HepG2 (cell line): ENCODE measurements around the gene RITA1. TPM values are rescaled to one million over a fixed set of nuclear protein-coding genes. Genes with fewer than 3 reads are reported as not detected.

Source experiments
- AHDC1 ChIP-seq: sonication (generic); formaldehyde crosslinking; IDR thresholded peaks from 2 replicates; pipeline ENCODE4 v1.5.1; 2020; ENCODE audit warnings: mild to moderate bottlenecking, missing genetic modification reagents, borderline replicate concordance
- GABPB1 ChIP-seq: IDR thresholded peaks from 2 replicates; pipeline ENCODE4 v1.6.1; 2016; ENCODE audit warnings: mild to moderate bottlenecking, missing genetic modification reagents, moderate library complexity, missing compliant biosample characterization
- HDAC1 ChIP-seq: sonication (generic); formaldehyde crosslinking; IDR thresholded peaks from 2 replicates; pipeline ENCODE4 v1.5.1; 2020; ENCODE audit warnings: mild to moderate bottlenecking, missing genetic modification reagents
- KLF6 ChIP-seq: IDR thresholded peaks from 2 replicates; pipeline ENCODE4 v1.8.0; 2016; ENCODE audit warnings: missing biosample characterization, missing genetic modification reagents
- MATR3 ChIP-seq: sonication (generic); formaldehyde crosslinking; IDR thresholded peaks from 2 replicates; pipeline ENCODE4 v1.4.0; 2020; ENCODE audit warnings: missing genetic modification reagents
- PBX2 ChIP-seq: IDR thresholded peaks from 2 replicates; pipeline ENCODE4 v1.6.1; 2016; ENCODE audit warnings: control low read depth
- POLR2A ChIP-seq, 2 experiments: IDR thresholded peaks; 2 replicates each; pipeline ENCODE4 v1.6.1; 2011; ENCODE audit warnings: low read depth in 2 of 2, low read length in 2 of 2, mild to moderate bottlenecking in 1 of 2, moderate library complexity in 1 of 2; ENCODE audit not compliant: insufficient read depth in 1 of 2
- SIN3A ChIP-seq: IDR thresholded peaks from 2 replicates; pipeline ENCODE4 v1.6.1; 2011; ENCODE audit warnings: low read depth, mild to moderate bottlenecking, control low read depth, low read length, borderline replicate concordance
- SNAPC5 ChIP-seq: sonication (generic); formaldehyde crosslinking; IDR thresholded peaks from 2 replicates; pipeline ENCODE4 v1.8.1; 2023; ENCODE audit warnings: mild to moderate bottlenecking, missing genetic modification reagents, borderline replicate concordance
- TRAFD1 ChIP-seq: sonication (generic); formaldehyde crosslinking; IDR thresholded peaks from 2 replicates; pipeline ENCODE4 v1.5.1; 2020; ENCODE audit warnings: missing genetic modification reagents, mild to moderate bottlenecking, borderline replicate concordance
- ZBTB10 ChIP-seq: sonication (generic); formaldehyde crosslinking; IDR thresholded peaks from 2 replicates; pipeline ENCODE4 v1.4.0; 2020; ENCODE audit warnings: missing genetic modification reagents, borderline replicate concordance
- ZBTB4 ChIP-seq: sonication (generic); formaldehyde crosslinking; IDR thresholded peaks from 2 replicates; pipeline ENCODE4 v1.4.0; 2020; ENCODE audit warnings: missing genetic modification reagents, mild to moderate bottlenecking, borderline replicate concordance
- ZFP36 ChIP-seq: fragments of 150-350 bp; IDR thresholded peaks from 2 replicates; pipeline ENCODE4 v1.6.1; 2018; ENCODE audit warnings: borderline replicate concordance, low read length, low read depth; ENCODE audit not compliant: partially characterized antibody
- ZNF20 ChIP-seq: sonication (generic); formaldehyde crosslinking; IDR thresholded peaks from 2 replicates; pipeline ENCODE4 v1.4.0; 2020; ENCODE audit warnings: mild to moderate bottlenecking, moderate library complexity, missing genetic modification reagents
- ZNF234 ChIP-seq: sonication (generic); formaldehyde crosslinking; conservative IDR thresholded peaks from 2 replicates; pipeline ENCODE4 v1.5.1; 2020; ENCODE audit warnings: mild to moderate bottlenecking, missing genetic modification reagents
- polyA plus RNA-seq, 8 experiments: library from polyadenylated mRNA; depleted of rRNA in 3 of 8; stranded (reverse) in 7 of 8; unstranded in 1 of 8; fragments of >200 nt; fragmentation: Illumina TruSeq in 4 of 8; extraction: Trizol in 4 of 8; gene quantifications; 2 replicates each; pipeline versions ENCODE4 v1.2.1 to v1.2.3, GENCODE V29; 2011 to 2016; ENCODE audit warnings: low read depth in 4 of 8, missing spikeins in 1 of 8, mixed read lengths in 1 of 8; ENCODE audit not compliant: insufficient read depth in 1 of 8
- total RNA-seq, 5 experiments: library from RNA; depleted of rRNA; stranded (reverse); fragments of >200 nt; fragmentation: Illumina TruSeq; extraction: Trizol; gene quantifications; 2 replicates each; pipeline ENCODE4 v1.2.3, GENCODE V29; 2016; ENCODE audit warnings: low read depth in 1 of 5

RITA1 gene
- total and polyA plus RNA-seq, 2 of the 13 experiments (the other 11 are each of a cell fraction or from before 2014, with no cell fraction given): 12.4 to 28.9 TPM

GRCh38 chr12:113184900-113185179 is 681 bp upstream of the RITA1 start (continued):
- TF ChIP-seq ZFP36 (no peak), HDAC1 (no peak), POLR2A (IDR thresholded peaks at IDR 0.05; ENCODE audit: insufficient read depth in 1 of 2, low read depth in 2 of 2, low read length in 2 of 2) (peak in 1 of 2 experiments; percentile 51; a peak in 1 of 4 replicates), ZBTB10 (CRISPR knock-in tag) (peak; percentile 54; the same call in 1 of the 2 replicates), GABPB1 (peak; percentile 86; the same call in 1 of the 2 replicates), MATR3 (CRISPR knock-in tag) (no peak), KLF6 (CRISPR knock-in tag) (no peak), ZNF234 (CRISPR knock-in tag) (no peak), SNAPC5 (CRISPR knock-in tag) (no peak), PBX2 (CRISPR knock-in tag) (no peak), ZNF20 (CRISPR knock-in tag) (no peak), TRAFD1 (no peak), ZBTB4 (CRISPR knock-in tag) (0 out of 2 replicates have a peak, but pooled peaks have one; percentile 21), AHDC1 (CRISPR knock-in tag) (0 out of 2 replicates have a peak, but pooled peaks have one; percentile 24), SIN3A (0 out of 2 replicates have a peak, but pooled peaks have one; percentile 18)
